HG02973 (cell line): Measurements from ENCODE around the gene LRP10.

ENCODE experiments used
- ATAC-seq: cut with Tn5 transposase; IDR thresholded peaks from one replicate; pipeline ENCODE4 v1.9.1; 2021; ENCODE audit warnings: moderate library complexity; ENCODE audit not compliant: unreplicated experiment

The LRP10 gene

GRCh38 chr14:22915886-22916521 lies 44.5 kb downstream of the LRP10 start:
- ATAC-seq: no peak

- ATAC-seq: peak; percentile 82
Measured at GRCh38 chr14:22918804-22919600, 47.5 kb downstream of the LRP10 start, which contains the start of gene RBM23. Gene RBM23, minus strand, starts transcription at chr14:22919149.

GRCh38 chr14:22919601-22919921 lies 48.0 kb downstream of the LRP10 start:
- peak; percentile 11 for ATAC-seq

GRCh38 chr14:22920697-22921096 lies 49.2 kb downstream of the LRP10 start:
- no peak for ATAC-seq

GRCh38 chr14:22922294-22922693 lies 50.8 kb downstream of the LRP10 start:
- no peak for ATAC-seq

GRCh38 chr14:22923746-22924145 lies 52.2 kb downstream of the LRP10 start:
- ATAC-seq: no peak

- no peak for ATAC-seq
Measured at GRCh38 chr14:22925513-22925912, 54.0 kb downstream of the LRP10 start.

- ATAC-seq: no peak
Measured at GRCh38 chr14:22926316-22926715, 54.8 kb downstream of the LRP10 start.

- no peak for ATAC-seq
Measured at GRCh38 chr14:22928237-22929103, 56.9 kb downstream of the LRP10 start.

GRCh38 chr14:22929104-22929960 lies 57.8 kb downstream of the LRP10 start, which contains the start of gene PRMT5:
Gene PRMT5, minus strand, starts transcription at chr14:22929376. Its CDS starts 15 bp downstream, at chr14:22929361.
- peak; percentile 83 for ATAC-seq

GRCh38 chr14:22929961-22930364 lies 58.4 kb downstream of the LRP10 start:
- ATAC-seq: no peak
